ENCODE measurements around the gene SETD2. TPM values are rescaled to one million over a fixed set of nuclear protein-coding genes. Genes with fewer than 3 reads are reported as not detected.
"Not testable (repeated sequence)": the region's sequence is repeated elsewhere in the genome, so short reads cannot be mapped to it uniquely, and the experiment has no call there.

Gene SETD2
- total RNA-seq, 2 donors from 2014 or later = 59.0 to 61.5 TPM

GRCh38 chr3:47028667-47029066 lies 135.2 kb downstream of the SETD2 start:
- Histone ChIP-seq H3K9ac (ENCODE audit: extremely low read depth, low read length, poor library complexity, severe bottlenecking) (no peak overlapping the region), H3K4me3 (ENCODE audit: low read length) (no peak overlapping the region), H3K36me3 (ENCODE audit: control insufficient read depth, insufficient read depth, low read length) (peaks cover 16% of the 10 kb centered on the region), H3K4me1 (ENCODE audit: control insufficient read depth, insufficient read depth, low read length) (peaks cover 12% of the 10 kb centered on the region), H3K9me3 (ENCODE audit: control insufficient read depth, low read length) (no peaks in the 10 kb centered on the region), H3K27ac (ENCODE audit: low read depth, low read length) (no peak overlapping the region), H3K27me3 (ENCODE audit: control insufficient read depth, insufficient read depth, low read length, poor library complexity, severe bottlenecking) (no peaks in the 10 kb centered on the region)
- no peaks in the 10 kb centered on the region for H3K9me3 Mint-ChIP-seq
- 100% methylated on average over 1 of the region's 1 CpG for WGBS, 2 experiments (ENCODE audit: insufficient coverage in 1 of 2, insufficient read length in 1 of 2)
- no peak overlapping the region for H3K4me3 Mint-ChIP-seq
- peaks cover 33% of the 10 kb centered on the region for H3K4me1 Mint-ChIP-seq
- TF ChIP-seq CTCF (conservative IDR thresholded peaks at IDR 0.05) = no peak
- peaks cover 27% of the 10 kb centered on the region for H3K36me3 Mint-ChIP-seq (ENCODE audit: low read depth)
- H3K27ac Mint-ChIP-seq = peak overlapping the region; percentile 84
- no peaks in the 10 kb centered on the region for H3K27me3 Mint-ChIP-seq (ENCODE audit: insufficient read depth)
- DNase-seq = no peak

DNA sequence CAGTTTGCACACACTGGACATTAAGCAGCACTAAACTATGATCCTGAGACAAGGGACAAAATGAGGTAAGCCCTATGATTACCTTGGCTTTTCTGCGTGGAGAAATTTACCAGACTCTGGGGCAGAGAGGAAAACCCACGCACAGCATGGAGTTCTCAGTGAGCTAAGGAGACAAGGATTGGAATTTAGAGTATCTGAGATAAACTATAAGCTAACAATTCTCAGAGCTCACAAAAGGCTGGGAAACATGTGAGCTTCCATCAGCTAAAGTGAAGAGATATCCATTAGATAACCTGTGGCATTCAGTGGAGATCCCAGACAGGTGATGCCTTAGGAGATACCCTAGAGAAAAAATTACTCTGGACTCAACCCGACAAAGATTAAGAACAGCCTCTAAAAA lies 135.8 kb downstream of the SETD2 start:
- H3K27ac ChIP-seq (ENCODE audit: low read depth, low read length) = peak overlapping the region; percentile 7
- no peak overlapping the region for H3K4me3 ChIP-seq (ENCODE audit: low read length)
- peak overlapping the region; percentile 2 for H3K9ac ChIP-seq (ENCODE audit: extremely low read depth, low read length, poor library complexity, severe bottlenecking)
- H3K9me3 Mint-ChIP-seq = no peaks in the 10 kb centered on the region
- H3K4me3 Mint-ChIP-seq = no peak overlapping the region
- H3K36me3 ChIP-seq (ENCODE audit: control insufficient read depth, insufficient read depth, low read length) = peaks cover 14% of the 10 kb centered on the region
- no peaks in the 10 kb centered on the region for H3K9me3 ChIP-seq (ENCODE audit: control insufficient read depth, low read length)
- peaks cover 33% of the 10 kb centered on the region for H3K4me1 Mint-ChIP-seq
- H3K27me3 ChIP-seq (ENCODE audit: control insufficient read depth, insufficient read depth, low read length, poor library complexity, severe bottlenecking) = no peaks in the 10 kb centered on the region
- H3K36me3 Mint-ChIP-seq (ENCODE audit: low read depth) = peaks cover 24% of the 10 kb centered on the region
- TF ChIP-seq CTCF (conservative IDR thresholded peaks at IDR 0.05) = no peak
- peaks cover 12% of the 10 kb centered on the region for H3K4me1 ChIP-seq (ENCODE audit: control insufficient read depth, insufficient read depth, low read length)
- H3K27me3 Mint-ChIP-seq (ENCODE audit: insufficient read depth) = no peaks in the 10 kb centered on the region
- H3K27ac Mint-ChIP-seq = peak overlapping the region; percentile 84
- peak; percentile 52 for DNase-seq
- WGBS, 2 experiments (ENCODE audit: insufficient coverage in 1 of 2, insufficient read length in 1 of 2) = 73 to 83% methylated on average over 1 to 3 of the region's 3 CpGs

DNA sequence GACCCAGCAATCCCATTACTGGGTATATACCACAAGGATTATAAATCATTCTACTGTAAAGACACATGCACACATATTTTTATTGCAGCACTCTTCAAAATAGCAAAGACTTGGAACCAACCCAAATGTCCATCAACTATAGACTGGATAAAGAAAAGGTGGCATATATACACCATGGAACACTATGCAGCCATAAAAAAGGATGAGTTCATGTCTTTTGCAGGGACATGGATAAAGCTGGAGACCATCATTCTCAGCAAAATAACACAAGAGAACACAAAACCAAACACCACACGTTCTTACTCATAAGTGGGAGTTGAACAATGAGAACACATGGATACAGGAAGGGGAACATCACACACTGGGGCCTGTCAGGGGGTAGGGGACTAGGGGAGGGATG lies 137.5 kb downstream of the SETD2 start:
- peaks cover 33% of the 10 kb centered on the region for H3K4me1 Mint-ChIP-seq
- not testable (repeated sequence) for H3K27me3 Mint-ChIP-seq (ENCODE audit: insufficient read depth); H3K9me3 ChIP-seq (ENCODE audit: control insufficient read depth, low read length); H3K9ac ChIP-seq (ENCODE audit: extremely low read depth, low read length, poor library complexity, severe bottlenecking); H3K4me3 Mint-ChIP-seq; H3K9me3 Mint-ChIP-seq; DNase-seq; H3K4me3 ChIP-seq (ENCODE audit: low read length); H3K27me3 ChIP-seq (ENCODE audit: control insufficient read depth, insufficient read depth, low read length, poor library complexity, severe bottlenecking); H3K36me3 ChIP-seq (ENCODE audit: control insufficient read depth, insufficient read depth, low read length); H3K27ac ChIP-seq (ENCODE audit: low read depth, low read length)
- H3K27ac Mint-ChIP-seq = peak overlapping the region; percentile 79
- peaks cover 21% of the 10 kb centered on the region for H3K36me3 Mint-ChIP-seq (ENCODE audit: low read depth)
- WGBS, 2 experiments (ENCODE audit: insufficient coverage in 1 of 2, insufficient read length in 1 of 2) = 100% methylated on average over 1 of the region's 1 CpG; no CpG with 5 or more reads in 1 of the 2 experiments
- H3K4me1 ChIP-seq (ENCODE audit: control insufficient read depth, insufficient read depth, low read length) = peaks cover 12% of the 10 kb centered on the region

DNA sequence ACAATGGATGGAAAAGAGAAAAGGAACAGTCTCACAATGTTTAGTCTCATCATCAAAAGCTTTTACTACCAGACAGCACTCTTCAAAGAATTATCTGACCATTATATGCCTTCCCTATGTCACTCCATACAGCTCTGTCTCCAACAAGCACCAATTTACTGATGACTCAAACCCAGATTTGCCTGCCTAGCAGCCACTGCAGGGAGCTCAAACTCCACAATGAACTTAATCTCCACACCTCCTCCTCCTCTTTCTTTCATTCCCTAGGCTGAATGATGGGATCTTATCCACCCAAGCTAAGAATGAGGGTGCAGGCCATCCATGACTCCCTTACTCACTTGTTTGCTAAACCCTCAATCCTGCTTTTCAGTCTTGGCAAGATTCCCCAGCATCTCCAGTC lies 139.0 kb downstream of the SETD2 start:
- Histone ChIP-seq H3K27ac (ENCODE audit: low read depth, low read length) (no peak overlapping the region), H3K27me3 (ENCODE audit: control insufficient read depth, insufficient read depth, low read length, poor library complexity, severe bottlenecking) (no peaks in the 10 kb centered on the region), H3K4me1 (ENCODE audit: control insufficient read depth, insufficient read depth, low read length) (peaks cover 12% of the 10 kb centered on the region), H3K4me3 (ENCODE audit: low read length) (peak overlapping the region; percentile 50), H3K36me3 (ENCODE audit: control insufficient read depth, insufficient read depth, low read length) (peaks cover 5% of the 10 kb centered on the region), H3K9me3 (ENCODE audit: control insufficient read depth, low read length) (no peaks in the 10 kb centered on the region), H3K9ac (ENCODE audit: extremely low read depth, low read length, poor library complexity, severe bottlenecking) (no peak overlapping the region)
- Mint-ChIP-seq H3K27ac (peak overlapping the region; percentile 52), H3K4me1 (peaks cover 33% of the 10 kb centered on the region), H3K27me3 (ENCODE audit: insufficient read depth) (no peaks in the 10 kb centered on the region), H3K36me3 (ENCODE audit: low read depth) (peaks cover 24% of the 10 kb centered on the region), H3K9me3 (no peaks in the 10 kb centered on the region), H3K4me3 (no peak overlapping the region)
- peak; percentile 32 for TF ChIP-seq CTCF (conservative IDR thresholded peaks at IDR 0.05)
- peak; percentile 73 for DNase-seq

All from endodermal cell (in vitro differentiated cells).